ENCODE results near the gene RCAN2. TPM values are rescaled to one million over a fixed set of nuclear protein-coding genes. Genes with fewer than 3 reads are reported as not detected.

Gene RCAN2
- total and polyA plus RNA-seq, 11 donors: 86.4 to 331 (median 311) TPM

- 80 to 85% (median 82%) methylated on average over 3 of the region's 3 CpGs for WGBS, 4 donors
- intact Hi-C loops (cut with DNase I): no loop called here
- peaks cover 0 to 41% (median 17%) of the 10 kb centered on the region in 12 donors for H3K4me1 ChIP-seq
- no peaks in the 10 kb centered on the region for H3K27me3 ChIP-seq
- H3K4me3 ChIP-seq: no peak overlapping the region
- H3K36me3 ChIP-seq: no peaks in the 10 kb centered on the region
- H3K9me3 ChIP-seq: no peaks in the 10 kb centered on the region
- no peak overlapping the region for H3K27ac ChIP-seq
- no peak for TF ChIP-seq POLR2A (IDR thresholded peaks at IDR 0.05)
- TF ChIP-seq CTCF (IDR thresholded peaks at IDR 0.05): no peak
- DNase-seq (no peak), ATAC-seq (no peak)
These were observed 124.9 kb downstream of the RCAN2 start for GRCh38 chr6:46366190-46366900.

GRCh38 chr6:46357591-46357990, 133.7 kb downstream of the RCAN2 start:
- H3K4me3 ChIP-seq: no peak overlapping the region
- peaks cover 7 to 48% (median 28%) of the 10 kb centered on the region in 12 donors for H3K4me1 ChIP-seq
- no peak overlapping the region for H3K27ac ChIP-seq
- H3K9me3 ChIP-seq: no peaks in the 10 kb centered on the region
- intact Hi-C loops (cut with DNase I): no loop called here
- H3K36me3 ChIP-seq: no peaks in the 10 kb centered on the region
- no peaks in the 10 kb centered on the region for H3K27me3 ChIP-seq
- ATAC-seq: no peak
- DNase-seq: no peak
- 40 to 54% (median 42%) methylated on average over 2 of the region's 2 CpGs for WGBS, 4 donors
- TF ChIP-seq POLR2A (IDR thresholded peaks at IDR 0.05) (no peak), CTCF (IDR thresholded peaks at IDR 0.05) (no peak)

- Histone ChIP-seq H3K9me3 (no peaks in the 10 kb centered on the region), H3K27me3 (no peaks in the 10 kb centered on the region), H3K4me3 (no peak overlapping the region), H3K36me3 (no peaks in the 10 kb centered on the region), H3K4me1 (peaks cover 7 to 58% (median 33%) of the 10 kb centered on the region in 12 donors), H3K27ac (no peak overlapping the region)
- TF ChIP-seq CTCF (IDR thresholded peaks at IDR 0.05): no peak
- TF ChIP-seq POLR2A (IDR thresholded peaks at IDR 0.05): no peak
- DNase-seq (no peak), ATAC-seq (no peak)
- 84 to 90% (median 88%) methylated on average over 5 of the region's 5 CpGs for WGBS, 4 donors
- intact Hi-C loops (cut with DNase I): no loop called here
These were observed 134.7 kb downstream of the RCAN2 start for GRCh38 chr6:46356543-46356942.

GRCh38 chr6:46353528-46353927, 137.7 kb downstream of the RCAN2 start:
- no peaks in the 10 kb centered on the region for H3K36me3 ChIP-seq
- no peaks in the 10 kb centered on the region for H3K9me3 ChIP-seq
- no peak overlapping the region for H3K4me3 ChIP-seq
- intact Hi-C loops (cut with DNase I): no loop called here
- no peak for ATAC-seq
- peak overlapping the region in 7 of 12 donors; percentile 4 to 67 (median 39) for H3K27ac ChIP-seq
- H3K4me1 ChIP-seq: peaks cover 7 to 79% (median 38%) of the 10 kb centered on the region in 12 donors
- H3K27me3 ChIP-seq: no peaks in the 10 kb centered on the region
- TF ChIP-seq CTCF (IDR thresholded peaks at IDR 0.05): no peak
- TF ChIP-seq POLR2A (IDR thresholded peaks at IDR 0.05): no peak
- 18 to 35% (median 26%) methylated on average over 3 of the region's 3 CpGs for WGBS, 4 donors
- no peak for DNase-seq

Data from heart left ventricle (tissue), 16 donors.